HFF-Myc (cell line): ENCODE measurements around the gene KCNMA1.

Source experiments
- DNase-seq: peaks from one replicate; pipeline ENCODE4 v3.0.0-alpha.2; 2011; ENCODE audit warnings: low read depth; ENCODE audit errors: extremely low read depth
- H3K4me3 ChIP-seq: replicated peaks from 2 replicates; pipeline ENCODE4 v1.5.1; 2011; ENCODE audit warnings: low read depth, mild to moderate bottlenecking, control low read depth, low read length
- CTCF ChIP-seq: IDR thresholded peaks from 2 replicates; pipeline ENCODE4 v1.5.1; 2012; ENCODE audit warnings: mild to moderate bottlenecking, low read depth, low read length, control low read depth; ENCODE audit errors: missing control alignments

The KCNMA1 gene

DNA sequence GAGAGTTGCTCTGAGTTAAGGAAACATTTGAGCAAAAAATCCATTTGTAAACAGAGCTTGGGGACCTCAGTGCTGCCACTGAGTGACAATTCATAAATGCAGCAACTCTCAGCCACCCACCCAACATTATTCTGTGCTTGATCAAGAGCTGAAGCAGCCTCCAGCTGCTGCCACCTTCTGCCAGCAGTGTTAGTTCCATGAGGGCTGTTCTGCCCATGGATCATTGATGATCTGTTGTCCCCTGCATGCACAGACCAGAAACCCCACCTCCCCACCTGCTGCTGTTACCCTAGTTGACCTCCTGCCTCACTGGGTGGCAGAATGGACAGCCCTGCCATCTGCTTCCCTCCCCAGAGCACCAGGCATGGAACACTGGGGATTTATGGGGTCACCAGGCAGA is 305.4 kb downstream of the KCNMA1 start:
- no peak for TF ChIP-seq CTCF
- no peak overlapping the region for H3K4me3 ChIP-seq
- no peak for DNase-seq

DNA sequence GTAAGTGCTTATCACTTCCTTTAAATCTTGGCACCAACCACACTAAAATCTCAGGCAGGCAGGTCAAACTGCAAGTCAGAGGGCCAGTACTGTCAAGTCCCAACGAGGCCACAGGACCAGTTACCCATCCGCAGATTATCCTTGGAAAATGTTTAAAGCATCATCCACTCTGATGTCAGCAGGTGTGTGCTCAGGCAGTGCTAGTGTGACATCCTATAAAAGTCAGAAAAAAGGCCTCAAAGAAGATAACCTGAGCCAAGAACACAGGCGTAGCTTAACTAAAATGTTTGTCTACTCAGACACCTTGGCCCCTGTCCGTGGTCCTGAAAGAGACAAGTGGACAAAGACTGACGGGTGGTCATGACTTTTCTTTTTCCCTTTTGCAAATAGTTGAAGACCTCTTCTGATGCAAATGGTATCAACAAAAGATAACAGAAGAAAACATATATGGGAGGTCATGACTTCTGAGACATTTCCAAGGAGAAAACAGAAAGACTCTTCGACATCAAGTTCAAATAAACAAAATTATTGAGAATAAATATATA is 309.3 kb downstream of the KCNMA1 start:
- TF ChIP-seq CTCF = no peak
- DNase-seq = no peak
- no peak overlapping the region for H3K4me3 ChIP-seq

GRCh38 chr10:77325233-77325537 is 312.4 kb downstream of the KCNMA1 start:
- DNase-seq = no peak
- no peak for TF ChIP-seq CTCF
- no peak overlapping the region for H3K4me3 ChIP-seq

- no peak for TF ChIP-seq CTCF
- H3K4me3 ChIP-seq = no peak overlapping the region
- DNase-seq = no peak
Observed at GRCh38 chr10:77321838-77322237, 315.8 kb downstream of the KCNMA1 start.

GRCh38 chr10:77320971-77321471 is 316.6 kb downstream of the KCNMA1 start:
- no peak overlapping the region for H3K4me3 ChIP-seq
- peak; percentile 86 for DNase-seq
- TF ChIP-seq CTCF = no peak

DNA sequence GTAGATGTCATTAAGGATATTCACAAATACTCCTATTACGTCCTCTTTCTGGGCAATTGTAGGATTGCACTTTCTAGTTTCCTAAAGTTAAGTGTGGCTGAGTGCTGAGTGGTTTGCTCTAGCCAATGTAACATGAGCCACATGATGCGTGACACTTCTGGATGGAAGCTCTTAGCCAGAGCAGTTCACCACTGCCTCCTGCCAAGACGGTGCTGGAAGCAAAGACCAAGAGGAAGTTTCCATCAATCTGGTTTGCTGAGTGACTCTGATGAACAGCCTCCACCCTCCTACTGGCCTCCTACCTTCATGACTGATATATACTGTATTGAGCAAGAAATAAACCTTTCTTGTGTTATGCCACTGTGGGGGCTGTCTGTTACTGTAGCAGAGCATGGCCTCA is 318.1 kb downstream of the KCNMA1 start:
- TF ChIP-seq CTCF = no peak
- peak; percentile 48 for DNase-seq
- no peak overlapping the region for H3K4me3 ChIP-seq

- DNase-seq = no peak
- TF ChIP-seq CTCF = no peak
- H3K4me3 ChIP-seq = no peak overlapping the region
Observed at GRCh38 chr10:77318739-77319138, 318.9 kb downstream of the KCNMA1 start.
